ENCODE data around the gene TEK.
"Not testable (repeated sequence)": the region's sequence is repeated elsewhere in the genome, so short reads cannot be mapped to it uniquely, and the experiment has no call there.

Gene TEK

GRCh38 chr9:27108981-27109541 is at the start of gene TEK:
TSS of gene TEK (plus strand) at chr9:27109225. CDS start at chr9:27109591, 366 bp downstream.
- no peak for DNase-seq

- no peak for DNase-seq
Observed at GRCh38 chr9:27059412-27059811, 49.6 kb upstream of the TEK start.

GRCh38 chr9:27059907-27060306 is 49.1 kb upstream of the TEK start:
- DNase-seq, result no peak

GRCh38 chr9:27065288-27065687 is 43.7 kb upstream of the TEK start:
- no peak for DNase-seq

- DNase-seq, result no peak
Observed at GRCh38 chr9:27073841-27074728, 34.9 kb upstream of the TEK start.

- no peak for DNase-seq
Observed at GRCh38 chr9:27078685-27079084, 30.3 kb upstream of the TEK start.

GRCh38 chr9:27085456-27085855 is 23.6 kb upstream of the TEK start:
- no peak for DNase-seq

- no peak for DNase-seq
Observed at GRCh38 chr9:27086818-27087680, 22.0 kb upstream of the TEK start.

- DNase-seq, result no peak
Observed at GRCh38 chr9:27088981-27089380, 20.0 kb upstream of the TEK start.

GRCh38 chr9:27089706-27090105 is 19.3 kb upstream of the TEK start:
- no peak for DNase-seq

- no peak for DNase-seq
Observed at GRCh38 chr9:27090231-27090630, 18.8 kb upstream of the TEK start.

- DNase-seq, result no peak
Observed at GRCh38 chr9:27090711-27091110, 18.3 kb upstream of the TEK start.

- not testable (repeated sequence) for DNase-seq
Observed at GRCh38 chr9:27092496-27092895, 16.5 kb upstream of the TEK start.

GRCh38 chr9:27093384-27094067 is 15.5 kb upstream of the TEK start:
- DNase-seq, result not testable (repeated sequence)

- no peak for DNase-seq
Observed at GRCh38 chr9:27094640-27095298, 14.3 kb upstream of the TEK start.

GRCh38 chr9:27107241-27107640 is 1.8 kb upstream of the TEK start:
- DNase-seq, result no peak

GRCh38 chr9:27109621-27110020 is 596 bp downstream of the TEK start:
- no peak for DNase-seq

GRCh38 chr9:27110181-27110580 is 1.2 kb downstream of the TEK start:
- no peak for DNase-seq

- no peak for DNase-seq
Observed at GRCh38 chr9:27112235-27112634, 3.2 kb downstream of the TEK start.

- DNase-seq, result no peak
Observed at GRCh38 chr9:27117489-27118135, 8.6 kb downstream of the TEK start.

- DNase-seq, result no peak
Observed at GRCh38 chr9:27118916-27119315, 9.9 kb downstream of the TEK start.

GRCh38 chr9:27124151-27124550 is 15.1 kb downstream of the TEK start:
- no peak for DNase-seq

Data from CD4-positive, alpha-beta T cell treated with Interleukin-12 subunit alpha and Interleukin-12 subunit beta, for 1 hour (primary cell).